ENCODE data around the gene DPP6. TPM values are rescaled to one million over a fixed set of nuclear protein-coding genes. Genes with fewer than 3 reads are reported as not detected.

The DPP6 gene
- total RNA-seq, 1 donor from 2014 or later, result 2.2 TPM

- no peak overlapping the region for H3K27ac Mint-ChIP-seq (ENCODE audit: unreplicated experiment)
- no peaks in the 10 kb centered on the region for H3K4me1 Mint-ChIP-seq
- H3K4me3 Mint-ChIP-seq, result no peak overlapping the region
- H3K36me3 Mint-ChIP-seq (ENCODE audit: low read depth), result no peaks in the 10 kb centered on the region
- DNase-seq (ENCODE audit: low read depth, low spot score), result no peak
- no peaks in the 10 kb centered on the region for H3K9me3 Mint-ChIP-seq
- TF ChIP-seq, protein P1, sequence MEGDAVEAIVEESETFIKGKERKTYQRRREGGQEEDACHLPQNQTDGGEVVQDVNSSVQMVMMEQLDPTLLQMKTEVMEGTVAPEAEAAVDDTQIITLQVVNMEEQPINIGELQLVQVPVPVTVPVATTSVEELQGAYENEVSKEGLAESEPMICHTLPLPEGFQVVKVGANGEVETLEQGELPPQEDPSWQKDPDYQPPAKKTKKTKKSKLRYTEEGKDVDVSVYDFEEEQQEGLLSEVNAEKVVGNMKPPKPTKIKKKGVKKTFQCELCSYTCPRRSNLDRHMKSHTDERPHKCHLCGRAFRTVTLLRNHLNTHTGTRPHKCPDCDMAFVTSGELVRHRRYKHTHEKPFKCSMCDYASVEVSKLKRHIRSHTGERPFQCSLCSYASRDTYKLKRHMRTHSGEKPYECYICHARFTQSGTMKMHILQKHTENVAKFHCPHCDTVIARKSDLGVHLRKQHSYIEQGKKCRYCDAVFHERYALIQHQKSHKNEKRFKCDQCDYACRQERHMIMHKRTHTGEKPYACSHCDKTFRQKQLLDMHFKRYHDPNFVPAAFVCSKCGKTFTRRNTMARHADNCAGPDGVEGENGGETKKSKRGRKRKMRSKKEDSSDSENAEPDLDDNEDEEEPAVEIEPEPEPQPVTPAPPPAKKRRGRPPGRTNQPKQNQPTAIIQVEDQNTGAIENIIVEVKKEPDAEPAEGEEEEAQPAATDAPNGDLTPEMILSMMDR (conservative IDR thresholded peaks at IDR 0.05), result no peak
- H3K27me3 Mint-ChIP-seq (ENCODE audit: low read depth), result peaks cover 56% of the 10 kb centered on the region
These were observed 691.0 kb downstream of the DPP6 start for GRCh38 chr7:154743206-154743605.

GRCh38 chr7:154744256-154744860 is 692.2 kb downstream of the DPP6 start:
- Mint-ChIP-seq H3K27me3 (ENCODE audit: low read depth) (peaks cover 47% of the 10 kb centered on the region), H3K4me3 (no peak overlapping the region), H3K36me3 (ENCODE audit: low read depth) (no peaks in the 10 kb centered on the region), H3K4me1 (no peaks in the 10 kb centered on the region), H3K9me3 (no peaks in the 10 kb centered on the region), H3K27ac (ENCODE audit: unreplicated experiment) (no peak overlapping the region)
- TF ChIP-seq, protein P1 (conservative IDR thresholded peaks at IDR 0.05), result peak; percentile 90
- peak; percentile 70 for DNase-seq (ENCODE audit: low read depth, low spot score)

DNA sequence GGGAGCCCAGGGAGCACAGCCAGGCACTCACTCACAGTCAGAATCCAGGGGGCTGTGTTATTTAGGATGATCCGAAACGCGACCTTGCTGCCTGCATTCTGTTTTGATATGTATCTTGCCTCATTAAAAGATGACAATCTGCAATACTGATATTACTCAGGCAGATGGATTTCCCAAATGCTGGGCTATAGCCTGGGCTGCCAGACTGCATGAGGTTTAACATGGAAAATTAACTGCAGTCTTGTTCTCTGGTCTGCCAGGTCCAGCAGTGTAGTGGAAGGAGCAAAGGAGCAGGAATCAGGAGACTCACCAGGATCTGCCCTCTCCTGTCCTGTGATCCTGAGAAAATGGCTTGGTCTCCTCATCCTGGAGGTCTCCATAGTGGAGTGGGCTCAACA is 692.7 kb downstream of the DPP6 start:
- Mint-ChIP-seq H3K27me3 (ENCODE audit: low read depth) (peaks cover 47% of the 10 kb centered on the region), H3K27ac (ENCODE audit: unreplicated experiment) (no peak overlapping the region), H3K4me1 (no peaks in the 10 kb centered on the region), H3K36me3 (ENCODE audit: low read depth) (no peaks in the 10 kb centered on the region), H3K4me3 (no peak overlapping the region), H3K9me3 (no peaks in the 10 kb centered on the region)
- TF ChIP-seq, protein P1 (conservative IDR thresholded peaks at IDR 0.05), result no peak
- no peak for DNase-seq (ENCODE audit: low read depth, low spot score)

GRCh38 chr7:154746571-154747360 is 694.6 kb downstream of the DPP6 start:
- no peaks in the 10 kb centered on the region for H3K4me1 Mint-ChIP-seq
- peaks cover 47% of the 10 kb centered on the region for H3K27me3 Mint-ChIP-seq (ENCODE audit: low read depth)
- H3K36me3 Mint-ChIP-seq (ENCODE audit: low read depth), result no peaks in the 10 kb centered on the region
- H3K9me3 Mint-ChIP-seq, result no peaks in the 10 kb centered on the region
- no peak for DNase-seq (ENCODE audit: low read depth, low spot score)
- H3K27ac Mint-ChIP-seq (ENCODE audit: unreplicated experiment), result no peak overlapping the region
- TF ChIP-seq, protein P1 (conservative IDR thresholded peaks at IDR 0.05), result no peak
- no peak overlapping the region for H3K4me3 Mint-ChIP-seq

DNA sequence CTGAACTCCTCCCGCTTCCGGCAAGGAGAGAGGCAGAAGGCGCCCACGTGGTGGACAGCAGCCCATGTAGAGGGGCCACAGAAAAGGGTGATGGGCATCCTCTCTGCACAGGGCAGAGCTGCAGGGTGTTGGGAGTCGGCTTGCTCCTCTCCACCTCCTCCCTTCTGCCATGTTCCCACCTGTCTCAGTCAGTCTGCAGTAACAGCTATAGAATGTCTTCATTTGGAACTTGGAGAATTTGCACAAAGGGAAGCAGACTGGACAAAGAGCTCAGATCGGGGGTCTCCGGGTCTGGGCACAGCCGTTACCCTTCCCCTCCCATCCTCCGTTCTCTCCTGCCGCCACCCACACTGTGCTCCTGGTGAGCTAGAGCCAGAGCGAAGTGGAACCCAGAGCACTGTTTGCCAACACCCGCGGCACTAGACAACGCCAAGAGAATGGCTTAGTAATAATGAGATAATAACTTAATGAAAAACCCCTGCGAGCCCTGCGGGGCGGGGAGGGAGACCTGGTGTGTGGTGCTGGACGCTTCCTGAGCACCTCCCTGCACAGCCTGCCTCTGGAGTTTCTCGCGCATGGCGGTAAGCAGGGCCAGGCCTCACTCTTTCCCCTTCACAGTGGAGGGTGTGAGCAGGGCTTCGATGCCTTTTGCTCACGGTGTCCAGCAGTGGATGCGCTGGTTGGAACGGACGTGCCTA is 696.0 kb downstream of the DPP6 start:
- H3K9me3 Mint-ChIP-seq, result no peaks in the 10 kb centered on the region

More for the DNA sequence above, 696.0 kb downstream of the DPP6 start:
- no peak overlapping the region for H3K27ac Mint-ChIP-seq (ENCODE audit: unreplicated experiment)
- TF ChIP-seq, protein P1 (conservative IDR thresholded peaks at IDR 0.05), result no peak
- no peaks in the 10 kb centered on the region for H3K36me3 Mint-ChIP-seq (ENCODE audit: low read depth)
- peaks cover 38% of the 10 kb centered on the region for H3K27me3 Mint-ChIP-seq (ENCODE audit: low read depth)
- H3K4me3 Mint-ChIP-seq, result no peak overlapping the region
- no peaks in the 10 kb centered on the region for H3K4me1 Mint-ChIP-seq
- DNase-seq (ENCODE audit: low read depth, low spot score), result no peak
